AG08396 (cell line): Measurements from ENCODE around the gene SPAG16.
"Not testable (repeated sequence)": the region's sequence is repeated elsewhere in the genome, so short reads cannot be mapped to it uniquely, and the experiment has no call there.

Experiments used
- DNase-seq: peaks from one replicate; pipeline ENCODE4 v3.0.0; 2012; ENCODE audit warnings: low spot score, mixed read lengths

Gene SPAG16

GRCh38 chr2:213545481-213545880 is 261.2 kb downstream of the SPAG16 start:
- DNase-seq: no peak

- DNase-seq: no peak
These were observed 261.8 kb downstream of the SPAG16 start for GRCh38 chr2:213545964-213546475.

GRCh38 chr2:213551526-213551925 is 267.3 kb downstream of the SPAG16 start:
- no peak for DNase-seq

GRCh38 chr2:213559053-213559452 is 274.8 kb downstream of the SPAG16 start:
- DNase-seq: no peak

GRCh38 chr2:213561759-213562158 is 277.5 kb downstream of the SPAG16 start:
- no peak for DNase-seq

- no peak for DNase-seq
These were observed 278.4 kb downstream of the SPAG16 start for GRCh38 chr2:213562539-213563180.

GRCh38 chr2:213566846-213567245 is 282.6 kb downstream of the SPAG16 start:
- no peak for DNase-seq

GRCh38 chr2:213609570-213610170 is 325.4 kb downstream of the SPAG16 start:
- DNase-seq: no peak

GRCh38 chr2:213627054-213627710 is 342.9 kb downstream of the SPAG16 start:
- DNase-seq: no peak

GRCh38 chr2:213627835-213628460 is 343.7 kb downstream of the SPAG16 start:
- no peak for DNase-seq

- no peak for DNase-seq
These were observed 356.6 kb downstream of the SPAG16 start for GRCh38 chr2:213640738-213641425.

GRCh38 chr2:213644926-213645325 is 360.7 kb downstream of the SPAG16 start:
- no peak for DNase-seq

GRCh38 chr2:213649176-213649575 is 364.9 kb downstream of the SPAG16 start:
- no peak for DNase-seq

GRCh38 chr2:213664817-213665216 is 380.6 kb downstream of the SPAG16 start:
- no peak for DNase-seq

- DNase-seq: no peak
These were observed 385.4 kb downstream of the SPAG16 start for GRCh38 chr2:213669657-213670056.

GRCh38 chr2:213678437-213679218 is 394.4 kb downstream of the SPAG16 start:
- no peak for DNase-seq

- DNase-seq: no peak
These were observed 395.6 kb downstream of the SPAG16 start for GRCh38 chr2:213679894-213680293.

GRCh38 chr2:213682276-213682675 is 398.0 kb downstream of the SPAG16 start:
- DNase-seq: no peak

GRCh38 chr2:213688133-213688532 is 403.9 kb downstream of the SPAG16 start:
- DNase-seq: no peak

GRCh38 chr2:213688825-213689224 is 404.6 kb downstream of the SPAG16 start:
- not testable (repeated sequence) for DNase-seq

- DNase-seq: no peak
These were observed 405.3 kb downstream of the SPAG16 start for GRCh38 chr2:213689585-213689984.
